Liver (tissue), 9 donors: Measurements from ENCODE around the gene MTF1. TPM values are rescaled to one million over a fixed set of nuclear protein-coding genes. Genes with fewer than 3 reads are reported as not detected.

Source experiments
- DNase-seq: peaks from one replicate; pipeline ENCODE4 v3.0.0-alpha.2; 2017; ENCODE audit warnings: low spot score
- H3K27ac ChIP-seq, 2 donors: one replicate each; pipeline ENCODE4 v1.7.0; 2013; ENCODE audit warnings: inconsistent platforms in 2 of 2, low read length in 2 of 2, control low read depth in 1 of 2, low read depth in 1 of 2, mild to moderate bottlenecking in 1 of 2
- H3K27me3 ChIP-seq, 4 donors: one replicate each; pipeline versions ENCODE4 v1.6.1 to v1.7.0; 2013; ENCODE audit warnings: low read length in 3 of 4, inconsistent platforms in 1 of 4, mild to moderate bottlenecking in 1 of 4, moderate library complexity in 1 of 4; ENCODE audit not compliant: control insufficient read depth in 4 of 4, insufficient read depth in 4 of 4
- H3K36me3 ChIP-seq, 4 donors: one replicate each; pipeline versions ENCODE4 v1.6.1 to v1.7.0; 2013; ENCODE audit warnings: low read length in 3 of 4, mild to moderate bottlenecking in 3 of 4, low read depth in 1 of 4, moderate library complexity in 1 of 4; ENCODE audit not compliant: control insufficient read depth in 4 of 4, insufficient read depth in 3 of 4
- H3K4me1 ChIP-seq, 4 donors: one replicate each; pipeline versions ENCODE4 v1.6.1 to v1.7.0; 2013; ENCODE audit warnings: low read length in 3 of 4, mild to moderate bottlenecking in 3 of 4, moderate library complexity in 1 of 4; ENCODE audit not compliant: control insufficient read depth in 4 of 4, insufficient read depth in 4 of 4
- H3K4me3 ChIP-seq, 3 donors: one replicate each; pipeline versions ENCODE4 v1.6.1 to v1.7.0; 2013; ENCODE audit warnings: low read length in 3 of 3, control low read depth in 1 of 3, low read depth in 1 of 3, mild to moderate bottlenecking in 1 of 3
- H3K9ac ChIP-seq, 2 donors: one replicate each; pipeline ENCODE4 v1.7.0; 2013; ENCODE audit warnings: low read length in 2 of 2, mild to moderate bottlenecking in 2 of 2, moderate library complexity in 2 of 2, control low read depth in 1 of 2, low read depth in 1 of 2
- H3K9me3 ChIP-seq, 4 donors: one replicate each; pipeline versions ENCODE4 v1.6.1 to v1.7.0; 2013; ENCODE audit warnings: low read length in 3 of 4; ENCODE audit not compliant: control insufficient read depth in 4 of 4
- ATF3 ChIP-seq: IDR thresholded peaks from 2 replicates; pipeline ENCODE4 v1.6.1; 2016; ENCODE audit warnings: antibody characterized with exemption
- EGR1 ChIP-seq, 2 donors: IDR thresholded peaks; 2 replicates each; pipeline ENCODE4 v1.6.1; 2016 to 2018; ENCODE audit warnings: antibody characterized with exemption in 2 of 2, low read depth in 2 of 2
- FOXA1 ChIP-seq: IDR thresholded peaks from 2 replicates; pipeline ENCODE4 v1.6.1; 2016; ENCODE audit warnings: antibody characterized with exemption
- FOXA2 ChIP-seq: IDR thresholded peaks from 2 replicates; pipeline ENCODE4 v1.6.1; 2016; ENCODE audit warnings: antibody characterized with exemption
- GABPA ChIP-seq, 2 donors: IDR thresholded peaks in 1 of 2; conservative IDR thresholded peaks in 1 of 2; 2 replicates each; pipeline ENCODE4 v1.6.1; 2016; ENCODE audit warnings: antibody characterized with exemption in 2 of 2, mild to moderate bottlenecking in 1 of 2, moderate library complexity in 1 of 2
- HNF4A ChIP-seq, 2 donors: conservative IDR thresholded peaks; 2 replicates each; pipeline ENCODE4 v1.6.1; 2016; ENCODE audit warnings: antibody characterized with exemption in 2 of 2, mild to moderate bottlenecking in 2 of 2
- HNF4G ChIP-seq: IDR thresholded peaks from 2 replicates; pipeline ENCODE4 v1.6.1; 2016; ENCODE audit warnings: antibody characterized with exemption
- JUND ChIP-seq, 2 donors: IDR thresholded peaks; 2 replicates each; pipeline ENCODE4 v1.6.1; 2016; ENCODE audit warnings: antibody characterized with exemption in 2 of 2
- MAX ChIP-seq: IDR thresholded peaks from 2 replicates; pipeline ENCODE4 v1.6.1; 2016; ENCODE audit warnings: antibody characterized with exemption
- NR2F2 ChIP-seq: IDR thresholded peaks from 2 replicates; pipeline ENCODE4 v1.6.1; 2016; ENCODE audit warnings: antibody characterized with exemption
- RAD21 ChIP-seq, 2 donors: IDR thresholded peaks; 2 replicates each; pipeline ENCODE4 v1.6.1; 2016; ENCODE audit warnings: antibody characterized with exemption in 2 of 2, mild to moderate bottlenecking in 2 of 2
- RXRA ChIP-seq, 2 donors: IDR thresholded peaks; 2 replicates each; pipeline ENCODE4 v1.6.1; 2017 to 2018; ENCODE audit warnings: antibody characterized with exemption in 2 of 2, mild to moderate bottlenecking in 1 of 2
- SP1 ChIP-seq: IDR thresholded peaks from 2 replicates; pipeline ENCODE4 v1.6.1; 2018; ENCODE audit warnings: antibody characterized with exemption, mild to moderate bottlenecking
- TAF1 ChIP-seq: conservative IDR thresholded peaks from 2 replicates; pipeline ENCODE4 v1.6.1; 2016; ENCODE audit warnings: antibody characterized with exemption, mild to moderate bottlenecking
- YY1 ChIP-seq: IDR thresholded peaks from 2 replicates; pipeline ENCODE4 v1.6.1; 2016; ENCODE audit warnings: antibody characterized with exemption, mild to moderate bottlenecking
- ZBTB33 ChIP-seq: IDR thresholded peaks from 2 replicates; pipeline ENCODE4 v1.6.1; 2016; ENCODE audit warnings: antibody characterized with exemption
- WGBS: extraction: QIAGEN DNeasy Blood & Tissue Kit; methylation state at CpG from one replicate; pipeline ENCODE4 v1.1.7; 2013; 5-methylcytosine and 5-hydroxymethylcytosine counted together
- polyA plus RNA-seq, 2 donors: library from polyadenylated mRNA; stranded (reverse) in 1 of 2; unstranded in 1 of 2; fragments of 200-250 nt in 1 of 2; fragments of >200 nt in 1 of 2; fragmentation: Nextera tagmentation in 1 of 2; extraction: Ambion mirVana in 1 of 2; gene quantifications; one replicate each; pipeline versions ENCODE4 v1.2.1 to v1.2.3, GENCODE V29; 2013 to 2015
- total RNA-seq, 2 donors: library from RNA; depleted of rRNA; stranded (reverse); fragments of >200 nt; gene quantifications; one replicate each; pipeline ENCODE4 v1.2.3, GENCODE V29; 2014
- TF ChIP-seq, protein P1 (sequence below): fragments of 150-350 bp; IDR thresholded peaks from 2 replicates; pipeline ENCODE4 v1.5.1; 2017; ENCODE audit warnings: improper control_type of control experiment, low read depth, low read length; ENCODE audit not compliant: missing input control
- TF ChIP-seq, protein P2 (sequence below): IDR thresholded peaks from 2 replicates; pipeline ENCODE4 v1.6.1; 2016; ENCODE audit warnings: antibody characterized with exemption, mild to moderate bottlenecking
- donor health status: healthy.
- donor health status: healthy.
- donor health status: healthy.
- donor health status: healthy.
- donor health status: healthy.

Gene MTF1
- total and polyA plus RNA-seq, 4 donors = 2.3 to 3.3 (median 3.0) TPM

DNA sequence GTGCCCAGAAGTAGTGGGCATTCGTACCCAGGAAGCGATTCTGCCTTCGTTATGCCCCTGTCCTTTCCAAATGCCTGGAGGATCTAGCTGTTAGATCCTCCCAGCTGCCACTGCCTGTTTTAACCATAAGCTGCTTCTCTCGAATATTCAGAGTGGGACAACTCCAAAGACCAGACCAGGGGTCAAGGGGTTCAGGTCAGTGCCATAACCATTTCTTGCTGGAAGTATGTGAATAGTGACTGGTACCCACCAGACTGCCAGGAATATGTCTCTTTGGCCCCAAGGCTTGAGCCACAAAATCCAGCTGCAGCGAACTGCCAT lies 914 bp upstream of the MTF1 start:
- WGBS = 23% methylated on average over 5 of the region's 5 CpGs
- Histone ChIP-seq H3K4me3 (peak overlapping the region; percentile 45 to 97 (median 79)), H3K4me1 (peaks cover 3 to 20% (median 17%) of the 10 kb centered on the region in 4 donors), H3K36me3 (peaks cover 3 to 37% (median 19%) of the 10 kb centered on the region in 4 donors), H3K9me3 (no peaks in the 10 kb centered on the region), H3K9ac (peak overlapping the region in 1 of 2 donors; percentile 74), H3K27me3 (no peaks in the 10 kb centered on the region), H3K27ac (peak overlapping the region; percentile 76 to 95)
- TF ChIP-seq NR2F2 = no peak
- TF ChIP-seq FOXA2 = no peak
- TF ChIP-seq, protein P1, sequence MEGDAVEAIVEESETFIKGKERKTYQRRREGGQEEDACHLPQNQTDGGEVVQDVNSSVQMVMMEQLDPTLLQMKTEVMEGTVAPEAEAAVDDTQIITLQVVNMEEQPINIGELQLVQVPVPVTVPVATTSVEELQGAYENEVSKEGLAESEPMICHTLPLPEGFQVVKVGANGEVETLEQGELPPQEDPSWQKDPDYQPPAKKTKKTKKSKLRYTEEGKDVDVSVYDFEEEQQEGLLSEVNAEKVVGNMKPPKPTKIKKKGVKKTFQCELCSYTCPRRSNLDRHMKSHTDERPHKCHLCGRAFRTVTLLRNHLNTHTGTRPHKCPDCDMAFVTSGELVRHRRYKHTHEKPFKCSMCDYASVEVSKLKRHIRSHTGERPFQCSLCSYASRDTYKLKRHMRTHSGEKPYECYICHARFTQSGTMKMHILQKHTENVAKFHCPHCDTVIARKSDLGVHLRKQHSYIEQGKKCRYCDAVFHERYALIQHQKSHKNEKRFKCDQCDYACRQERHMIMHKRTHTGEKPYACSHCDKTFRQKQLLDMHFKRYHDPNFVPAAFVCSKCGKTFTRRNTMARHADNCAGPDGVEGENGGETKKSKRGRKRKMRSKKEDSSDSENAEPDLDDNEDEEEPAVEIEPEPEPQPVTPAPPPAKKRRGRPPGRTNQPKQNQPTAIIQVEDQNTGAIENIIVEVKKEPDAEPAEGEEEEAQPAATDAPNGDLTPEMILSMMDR = no peak
- TF ChIP-seq, protein P2, sequence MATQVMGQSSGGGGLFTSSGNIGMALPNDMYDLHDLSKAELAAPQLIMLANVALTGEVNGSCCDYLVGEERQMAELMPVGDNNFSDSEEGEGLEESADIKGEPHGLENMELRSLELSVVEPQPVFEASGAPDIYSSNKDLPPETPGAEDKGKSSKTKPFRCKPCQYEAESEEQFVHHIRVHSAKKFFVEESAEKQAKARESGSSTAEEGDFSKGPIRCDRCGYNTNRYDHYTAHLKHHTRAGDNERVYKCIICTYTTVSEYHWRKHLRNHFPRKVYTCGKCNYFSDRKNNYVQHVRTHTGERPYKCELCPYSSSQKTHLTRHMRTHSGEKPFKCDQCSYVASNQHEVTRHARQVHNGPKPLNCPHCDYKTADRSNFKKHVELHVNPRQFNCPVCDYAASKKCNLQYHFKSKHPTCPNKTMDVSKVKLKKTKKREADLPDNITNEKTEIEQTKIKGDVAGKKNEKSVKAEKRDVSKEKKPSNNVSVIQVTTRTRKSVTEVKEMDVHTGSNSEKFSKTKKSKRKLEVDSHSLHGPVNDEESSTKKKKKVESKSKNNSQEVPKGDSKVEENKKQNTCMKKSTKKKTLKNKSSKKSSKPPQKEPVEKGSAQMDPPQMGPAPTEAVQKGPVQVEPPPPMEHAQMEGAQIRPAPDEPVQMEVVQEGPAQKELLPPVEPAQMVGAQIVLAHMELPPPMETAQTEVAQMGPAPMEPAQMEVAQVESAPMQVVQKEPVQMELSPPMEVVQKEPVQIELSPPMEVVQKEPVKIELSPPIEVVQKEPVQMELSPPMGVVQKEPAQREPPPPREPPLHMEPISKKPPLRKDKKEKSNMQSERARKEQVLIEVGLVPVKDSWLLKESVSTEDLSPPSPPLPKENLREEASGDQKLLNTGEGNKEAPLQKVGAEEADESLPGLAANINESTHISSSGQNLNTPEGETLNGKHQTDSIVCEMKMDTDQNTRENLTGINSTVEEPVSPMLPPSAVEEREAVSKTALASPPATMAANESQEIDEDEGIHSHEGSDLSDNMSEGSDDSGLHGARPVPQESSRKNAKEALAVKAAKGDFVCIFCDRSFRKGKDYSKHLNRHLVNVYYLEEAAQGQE = no peak
- no peak for TF ChIP-seq ZBTB33
- no peak for TF ChIP-seq FOXA1
- TF ChIP-seq YY1 = no peak
- no peak for TF ChIP-seq GABPA (IDR thresholded peaks at IDR 0.05 in 1 of 2, conservative IDR thresholded peaks at IDR 0.05 in 1 of 2)
- no peak for TF ChIP-seq RAD21 (IDR thresholded peaks at IDR 0.05)
- TF ChIP-seq HNF4A (conservative IDR thresholded peaks at IDR 0.05) = no peak
- TF ChIP-seq MAX = no peak
- TF ChIP-seq JUND (IDR thresholded peaks at IDR 0.05) = no peak
- no peak for TF ChIP-seq TAF1
- no peak for TF ChIP-seq EGR1 (IDR thresholded peaks at IDR 0.05; ENCODE audit: low read depth in 2 of 2)
- no peak for TF ChIP-seq ATF3
- no peak for TF ChIP-seq RXRA (IDR thresholded peaks at IDR 0.05)
- no peak for TF ChIP-seq SP1
- TF ChIP-seq HNF4G = no peak
- DNase-seq = no peak
